ENCODE results near the gene ROR1. TPM values are rescaled to one million over a fixed set of nuclear protein-coding genes. Genes with fewer than 3 reads are reported as not detected.

ROR1 gene
- total RNA-seq, 1 experiment from 2014 or later = 2.7 TPM

GRCh38 chr1:63921359-63921758, 147.5 kb downstream of the ROR1 start:
- Histone ChIP-seq H3K4me1 (ENCODE audit: control insufficient read depth in 1 of 2, insufficient read depth in 2 of 2, low read length in 2 of 2) (peaks cover 0 to 15% of the 10 kb centered on the region in 2 experiments; a peak in 2 of 4 replicates), H3K9me2 (ENCODE audit: insufficient read depth) (no peaks in the 10 kb centered on the region), H3K4me3 (replicated peaks in 1 of 2; ENCODE audit: low read depth in 1 of 2, low read length in 2 of 2) (no peak overlapping the region), H3K79me2 (ENCODE audit: insufficient read depth, low read length) (no peaks in the 10 kb centered on the region), H3K9ac (ENCODE audit: low read length) (no peak overlapping the region), H3K27me3 (ENCODE audit: insufficient read depth, low read length) (no peaks in the 10 kb centered on the region), H3K27ac (ENCODE audit: low read depth, low read length) (no peak overlapping the region), H3K36me3 (ENCODE audit: control insufficient read depth in 1 of 2, insufficient read depth in 2 of 2, low read length in 2 of 2) (no peaks in the 10 kb centered on the region), H3K9me3 (ENCODE audit: control insufficient read depth in 1 of 2, insufficient read depth in 1 of 2, low read depth in 1 of 2, low read length in 2 of 2) (no peaks in the 10 kb centered on the region), H2AFZ (ENCODE audit: low read depth, low read length, poor library complexity, severe bottlenecking) (no peak overlapping the region), H3K4me2 (ENCODE audit: low read length) (no peak overlapping the region), H4K20me1 (ENCODE audit: insufficient read depth) (no peaks in the 10 kb centered on the region)
- DNase-seq (ENCODE audit: low read depth, low spot score) (no peak), ATAC-seq (no peak)
- TF ChIP-seq ZNF274 (IDR thresholded peaks at IDR 0.05; ENCODE audit: low read depth, low read length) = no peak
- TF ChIP-seq FOSL1 (IDR thresholded peaks at IDR 0.05; ENCODE audit: low read depth) = no peak
- TF ChIP-seq POLR2AphosphoS5 (IDR thresholded peaks at IDR 0.05; ENCODE audit: low read depth, low read length) = no peak
- TF ChIP-seq MAX (IDR thresholded peaks at IDR 0.05) = no peak
- no peak for TF ChIP-seq EZH2phosphoT487 (IDR thresholded peaks at IDR 0.05; ENCODE audit: borderline replicate concordance)
- TF ChIP-seq ATF3 (IDR thresholded peaks at IDR 0.05) = no peak
- TF ChIP-seq, protein P1, sequence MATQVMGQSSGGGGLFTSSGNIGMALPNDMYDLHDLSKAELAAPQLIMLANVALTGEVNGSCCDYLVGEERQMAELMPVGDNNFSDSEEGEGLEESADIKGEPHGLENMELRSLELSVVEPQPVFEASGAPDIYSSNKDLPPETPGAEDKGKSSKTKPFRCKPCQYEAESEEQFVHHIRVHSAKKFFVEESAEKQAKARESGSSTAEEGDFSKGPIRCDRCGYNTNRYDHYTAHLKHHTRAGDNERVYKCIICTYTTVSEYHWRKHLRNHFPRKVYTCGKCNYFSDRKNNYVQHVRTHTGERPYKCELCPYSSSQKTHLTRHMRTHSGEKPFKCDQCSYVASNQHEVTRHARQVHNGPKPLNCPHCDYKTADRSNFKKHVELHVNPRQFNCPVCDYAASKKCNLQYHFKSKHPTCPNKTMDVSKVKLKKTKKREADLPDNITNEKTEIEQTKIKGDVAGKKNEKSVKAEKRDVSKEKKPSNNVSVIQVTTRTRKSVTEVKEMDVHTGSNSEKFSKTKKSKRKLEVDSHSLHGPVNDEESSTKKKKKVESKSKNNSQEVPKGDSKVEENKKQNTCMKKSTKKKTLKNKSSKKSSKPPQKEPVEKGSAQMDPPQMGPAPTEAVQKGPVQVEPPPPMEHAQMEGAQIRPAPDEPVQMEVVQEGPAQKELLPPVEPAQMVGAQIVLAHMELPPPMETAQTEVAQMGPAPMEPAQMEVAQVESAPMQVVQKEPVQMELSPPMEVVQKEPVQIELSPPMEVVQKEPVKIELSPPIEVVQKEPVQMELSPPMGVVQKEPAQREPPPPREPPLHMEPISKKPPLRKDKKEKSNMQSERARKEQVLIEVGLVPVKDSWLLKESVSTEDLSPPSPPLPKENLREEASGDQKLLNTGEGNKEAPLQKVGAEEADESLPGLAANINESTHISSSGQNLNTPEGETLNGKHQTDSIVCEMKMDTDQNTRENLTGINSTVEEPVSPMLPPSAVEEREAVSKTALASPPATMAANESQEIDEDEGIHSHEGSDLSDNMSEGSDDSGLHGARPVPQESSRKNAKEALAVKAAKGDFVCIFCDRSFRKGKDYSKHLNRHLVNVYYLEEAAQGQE (IDR thresholded peaks at IDR 0.05; ENCODE audit: low read depth) = no peak
- no peak for TF ChIP-seq ELF1 (IDR thresholded peaks at IDR 0.05; ENCODE audit: borderline replicate concordance, low read depth)
- TF ChIP-seq YY1 (IDR thresholded peaks at IDR 0.05; ENCODE audit: extremely low read depth, insufficient replicate concordance, low read depth, low read length) = no peak
- TF ChIP-seq EZH2 (IDR thresholded peaks at IDR 0.05) = no peak
- no peak for TF ChIP-seq POLR2A (IDR thresholded peaks at IDR 0.05; ENCODE audit: borderline replicate concordance, extremely low read depth, insufficient read depth, insufficient read length)
- TF ChIP-seq JUND (IDR thresholded peaks at IDR 0.05) = no peak
- TF ChIP-seq TCF7L2 (IDR thresholded peaks at IDR 0.05; ENCODE audit: borderline replicate concordance, extremely low read depth, insufficient read depth, insufficient read length) = no peak
- no peak for TF ChIP-seq EGR1 (IDR thresholded peaks at IDR 0.05; ENCODE audit: low read depth)
- no peak for TF ChIP-seq CBX3 (IDR thresholded peaks at IDR 0.05; ENCODE audit: low read depth)
- no peak for TF ChIP-seq RAD21 (IDR thresholded peaks at IDR 0.05; ENCODE audit: low read depth)
- TF ChIP-seq, protein P2, sequence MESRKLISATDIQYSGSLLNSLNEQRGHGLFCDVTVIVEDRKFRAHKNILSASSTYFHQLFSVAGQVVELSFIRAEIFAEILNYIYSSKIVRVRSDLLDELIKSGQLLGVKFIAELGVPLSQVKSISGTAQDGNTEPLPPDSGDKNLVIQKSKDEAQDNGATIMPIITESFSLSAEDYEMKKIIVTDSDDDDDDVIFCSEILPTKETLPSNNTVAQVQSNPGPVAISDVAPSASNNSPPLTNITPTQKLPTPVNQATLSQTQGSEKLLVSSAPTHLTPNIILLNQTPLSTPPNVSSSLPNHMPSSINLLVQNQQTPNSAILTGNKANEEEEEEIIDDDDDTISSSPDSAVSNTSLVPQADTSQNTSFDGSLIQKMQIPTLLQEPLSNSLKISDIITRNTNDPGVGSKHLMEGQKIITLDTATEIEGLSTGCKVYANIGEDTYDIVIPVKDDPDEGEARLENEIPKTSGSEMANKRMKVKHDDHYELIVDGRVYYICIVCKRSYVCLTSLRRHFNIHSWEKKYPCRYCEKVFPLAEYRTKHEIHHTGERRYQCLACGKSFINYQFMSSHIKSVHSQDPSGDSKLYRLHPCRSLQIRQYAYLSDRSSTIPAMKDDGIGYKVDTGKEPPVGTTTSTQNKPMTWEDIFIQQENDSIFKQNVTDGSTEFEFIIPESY (IDR thresholded peaks at IDR 0.05; ENCODE audit: extremely low read depth, insufficient replicate concordance, low read length) = no peak
- TF ChIP-seq SIN3A (IDR thresholded peaks at IDR 0.05; ENCODE audit: low read depth) = no peak
- no peak for TF ChIP-seq CEBPB (IDR thresholded peaks at IDR 0.05; ENCODE audit: low read depth)
- TF ChIP-seq, protein P3, sequence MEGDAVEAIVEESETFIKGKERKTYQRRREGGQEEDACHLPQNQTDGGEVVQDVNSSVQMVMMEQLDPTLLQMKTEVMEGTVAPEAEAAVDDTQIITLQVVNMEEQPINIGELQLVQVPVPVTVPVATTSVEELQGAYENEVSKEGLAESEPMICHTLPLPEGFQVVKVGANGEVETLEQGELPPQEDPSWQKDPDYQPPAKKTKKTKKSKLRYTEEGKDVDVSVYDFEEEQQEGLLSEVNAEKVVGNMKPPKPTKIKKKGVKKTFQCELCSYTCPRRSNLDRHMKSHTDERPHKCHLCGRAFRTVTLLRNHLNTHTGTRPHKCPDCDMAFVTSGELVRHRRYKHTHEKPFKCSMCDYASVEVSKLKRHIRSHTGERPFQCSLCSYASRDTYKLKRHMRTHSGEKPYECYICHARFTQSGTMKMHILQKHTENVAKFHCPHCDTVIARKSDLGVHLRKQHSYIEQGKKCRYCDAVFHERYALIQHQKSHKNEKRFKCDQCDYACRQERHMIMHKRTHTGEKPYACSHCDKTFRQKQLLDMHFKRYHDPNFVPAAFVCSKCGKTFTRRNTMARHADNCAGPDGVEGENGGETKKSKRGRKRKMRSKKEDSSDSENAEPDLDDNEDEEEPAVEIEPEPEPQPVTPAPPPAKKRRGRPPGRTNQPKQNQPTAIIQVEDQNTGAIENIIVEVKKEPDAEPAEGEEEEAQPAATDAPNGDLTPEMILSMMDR (IDR thresholded peaks at IDR 0.05 in 2 of 3, conservative IDR thresholded peaks at IDR 0.05 in 1 of 3; ENCODE audit: borderline replicate concordance in 1 of 3, insufficient read depth in 1 of 3, low read depth in 2 of 3, low read length in 2 of 3) = no peak
- BruUV-seq (replicated peaks) = no TSS peak
- ChIA-PET RAD21 (ENCODE audit: low non-redundant PET in 1 of 2, low total read pairs in 2 of 2, uncharacterized antibody in 2 of 2, unreplicated experiment in 2 of 2) (interaction anchor here in 1 of 2 experiments (0.6 kb wide), 1 partner anchor 43 kb away, joined by 3 read pairs; no protein-coding TSS in a partner anchor), CTCF (interaction anchor here (0.7 to 7.2 kb wide), 4 partner anchors 16 to 230 kb away, joined by 3 to 50 read pairs (median 3); no protein-coding TSS in a partner anchor), POLR2A (no interaction called here)
- intact Hi-C loops (cut with micrococcal nuclease) = loop anchor here (1.0 to 2.0 kb wide), 2 partner anchors 216 to 325 kb away; no protein-coding TSS in a partner anchor

Data from HCT116 (cell line).